HepG2 (cell line): ENCODE results near the gene RPS10. TPM values are rescaled to one million over a fixed set of nuclear protein-coding genes. Genes with fewer than 3 reads are reported as not detected.

ENCODE experiments used
- ATAC-seq: fragments of 200-7000 bp; cut with Tn5 transposase; 3 replicates; pipeline ENCODE4 v1.9.1; 2020; ENCODE audit warnings: mild to moderate bottlenecking, moderate library complexity
- Bru-seq: library from RNA; stranded (reverse); fragments of 400-500 nt; gene quantifications from one replicate; lab custom pipeline; 2021; lab: Mats Ljungman, UMichigan
- BruChase-seq, 2 experiments: library from RNA; stranded (reverse); fragments of 400-500 nt; gene quantifications; one replicate each; lab custom pipeline; 2021; lab: Mats Ljungman, UMichigan
- BruUV-seq: library from RNA; stranded (reverse); fragments of 400-500 nt; replicated peaks from 2 replicates; lab custom pipeline; 2021; lab: Mats Ljungman, UMichigan
- CTCF ChIA-PET: fragments of 300-600 bp; formaldehyde crosslinking; extraction: SDS; loops from one replicate; lab custom pipeline; 2021; ENCODE audit warnings: low total read pairs, inconsistent platforms, low intra/inter-chr PET ratio; lab: Yijun Ruan, JAX
- POLR2A ChIA-PET: fragments of 350-600 bp; sonication (Branson Sonifier 250); formaldehyde crosslinking; loops from one replicate; lab custom pipeline; 2020; ENCODE audit warnings: antibody characterized with exemption, inconsistent platforms; lab: Yijun Ruan, JAX
- DNase-seq: peaks from one replicate; pipeline ENCODE4 v3.0.0-alpha.2; 2015; ENCODE audit warnings: low spot score
- FAIRE-seq: peaks from 3 replicates; lab custom pipeline; 2011; peaks lifted over from hg19 to GRCh38; lab: Jason Lieb, UNC
- H2AFZ ChIP-seq: one replicate; pipeline ENCODE4 v1.6.1; 2011; ENCODE audit warnings: low read length, inconsistent platforms
- H3K27ac ChIP-seq: fragments of 300-600 bp; 3 replicates; pipeline ENCODE4 v1.8.0; 2011; ENCODE audit warnings: mixed run types, mild to moderate bottlenecking, mixed read lengths, low read length, inconsistent platforms; ENCODE audit not compliant: insufficient read depth; ENCODE audit errors: extremely low read length
- H3K27me3 ChIP-seq, 2 experiments: fragments of 200-600 bp in 1 of 2; 2 replicates in 1 of 2; 3 replicates in 1 of 2; pipeline versions ENCODE4 v1.6.0 to v1.8.0; 2011; ENCODE audit warnings: low read length in 2 of 2, mild to moderate bottlenecking in 2 of 2, moderate library complexity in 2 of 2, inconsistent platforms in 1 of 2; ENCODE audit not compliant: insufficient read depth in 2 of 2, control insufficient read depth in 1 of 2
- H3K36me3 ChIP-seq, 2 experiments: fragments of 200-600 bp in 1 of 2; replicated peaks in 1 of 2; 2 replicates in 1 of 2; 3 replicates in 1 of 2; pipeline versions ENCODE4 v1.5.1 to v1.8.0; 2011; ENCODE audit warnings: low read length in 2 of 2, inconsistent platforms in 1 of 2; ENCODE audit not compliant: insufficient read depth in 2 of 2, control insufficient read depth in 1 of 2
- H3K4me1 ChIP-seq: 2 replicates; pipeline ENCODE4 v1.5.1; 2012; ENCODE audit warnings: low read length, inconsistent platforms; ENCODE audit not compliant: insufficient read depth
- H3K4me2 ChIP-seq: 2 replicates; pipeline ENCODE4 v1.6.0; 2011; ENCODE audit warnings: low read depth, low read length, inconsistent platforms
- H3K4me3 ChIP-seq, 3 experiments: fragments of 200-600 bp in 1 of 3; sonication (generic), shearing (Covaris generic) in 1 of 3; replicated peaks in 1 of 3; 2 replicates each; pipeline ENCODE4 v1.5.1; 2011 to 2016; ENCODE audit warnings: low read length in 3 of 3, inconsistent platforms in 2 of 3, low read depth in 2 of 3, mild to moderate bottlenecking in 2 of 3, control low read depth in 1 of 3, mixed read lengths in 1 of 3; ENCODE audit not compliant: insufficient read depth in 1 of 3
- H3K79me2 ChIP-seq: one replicate; pipeline ENCODE4 v1.6.1; 2011; ENCODE audit warnings: low read length, inconsistent platforms; ENCODE audit not compliant: insufficient read depth
- H3K9ac ChIP-seq: 2 replicates; pipeline ENCODE4 v1.6.0; 2011; ENCODE audit warnings: mild to moderate bottlenecking, low read depth, low read length, inconsistent platforms; ENCODE audit not compliant: insufficient read depth
- H3K9me3 ChIP-seq: 2 replicates; pipeline ENCODE4 v1.5.1; 2012; ENCODE audit warnings: mild to moderate bottlenecking, low read length
- H4K20me1 ChIP-seq: 2 replicates; pipeline ENCODE4 v1.6.0; 2011; ENCODE audit warnings: inconsistent platforms, mild to moderate bottlenecking, low read length, moderate library complexity; ENCODE audit not compliant: insufficient read depth
- BRD4 ChIP-seq: sonication (generic); formaldehyde crosslinking; IDR thresholded peaks from 2 replicates; pipeline ENCODE4 v1.4.0; 2020; ENCODE audit warnings: missing genetic modification reagents
- CREM ChIP-seq, 2 experiments: sonication (generic) in 1 of 2; formaldehyde crosslinking in 1 of 2; IDR thresholded peaks; 2 replicates each; pipeline versions ENCODE4 v1.4.0 to v1.6.1; 2016 to 2020; ENCODE audit warnings: antibody characterized with exemption in 1 of 2, mild to moderate bottlenecking in 1 of 2, missing genetic modification reagents in 1 of 2
- EZH2 ChIP-seq: conservative IDR thresholded peaks from 2 replicates; pipeline ENCODE4 v1.6.1; 2012; ENCODE audit warnings: mild to moderate bottlenecking, low read depth, low read length, moderate library complexity
- HNF4G ChIP-seq, 2 experiments: sonication (generic) in 1 of 2; formaldehyde crosslinking in 1 of 2; IDR thresholded peaks; 2 replicates each; pipeline versions ENCODE4 v1.4.0 to v1.6.1; 2011 to 2020; ENCODE audit warnings: borderline replicate concordance in 2 of 2, low read depth in 2 of 2, mild to moderate bottlenecking in 2 of 2, low read length in 1 of 2, missing genetic modification reagents in 1 of 2, moderate library complexity in 1 of 2
- MYC ChIP-seq: sonication (generic); formaldehyde crosslinking; IDR thresholded peaks from 2 replicates; pipeline ENCODE4 v1.9.0; 2021; ENCODE audit warnings: missing genetic modification reagents, borderline replicate concordance
- MYPOP ChIP-seq: sonication (generic); formaldehyde crosslinking; IDR thresholded peaks from 2 replicates; pipeline ENCODE4 v1.8.1; 2023; ENCODE audit warnings: mild to moderate bottlenecking, moderate library complexity, missing genetic modification reagents
- NFATC3 ChIP-seq: sonication (generic); formaldehyde crosslinking; IDR thresholded peaks from 2 replicates; pipeline ENCODE4 v1.5.1; 2020; ENCODE audit warnings: mild to moderate bottlenecking, missing genetic modification reagents
- SRSF9 ChIP-seq: fragments of 200-400 bp; formaldehyde crosslinking; IDR thresholded peaks from 2 replicates; pipeline ENCODE4 v1.6.1; 2018; ENCODE audit warnings: borderline replicate concordance, mild to moderate bottlenecking, low read depth, low read length; ENCODE audit not compliant: insufficient read depth, poor library complexity, severe bottlenecking
- TFDP1 ChIP-seq: IDR thresholded peaks from 2 replicates; pipeline ENCODE4 v1.6.1; 2016; ENCODE audit warnings: missing compliant biosample characterization, missing genetic modification reagents, borderline replicate concordance
- ZNF44 ChIP-seq: sonication (generic); formaldehyde crosslinking; IDR thresholded peaks from 2 replicates; pipeline ENCODE4 v1.5.1; 2020; ENCODE audit warnings: mild to moderate bottlenecking, missing genetic modification reagents
- ZNF558 ChIP-seq: sonication (generic); formaldehyde crosslinking; IDR thresholded peaks from 2 replicates; pipeline ENCODE4 v1.9.0; 2022; ENCODE audit warnings: mild to moderate bottlenecking, missing genetic modification reagents, borderline replicate concordance
- WGBS: methylation state at CpG from one replicate; pipeline ENCODE4 v1.1.6; 2017; ENCODE audit warnings: low lambda C conversion rate; 5-methylcytosine and 5-hydroxymethylcytosine counted together
- in situ Hi-C: cut with HindIII; loops from 2 replicates; pipeline ENCODE4 v1.10.0; 2017; ENCODE audit warnings: low pct_unique_long_range_greater_than_20kb; ENCODE audit not compliant: extremely low pct_ligation_motif_present
- intact Hi-C: fragments of 100-400 bp; cut with micrococcal nuclease; formaldehyde crosslinking; loops from one replicate; pipeline ENCODE4 v1.10.0; 2022; ENCODE audit not compliant: unreplicated experiment
- long read RNA-seq, 2 experiments: library from RNA in 1 of 2; library from polyadenylated mRNA in 1 of 2; stranded (forward) in 1 of 2; unstranded in 1 of 2; transcript quantifications; one replicate each; pipeline ENCODE4 v2.0.0, GENCODE V29; 2019 to 2022
- polyA minus RNA-seq, 3 experiments: library from RNA; depleted of rRNA, polyadenylated mRNA; stranded (reverse); fragments of >200 nt; gene quantifications; 2 replicates each; pipeline ENCODE4 v1.2.3, GENCODE V29; 2011; ENCODE audit warnings: low replicate concordance in 1 of 3
- polyA plus RNA-seq, 8 experiments: library from polyadenylated mRNA; depleted of rRNA in 3 of 8; stranded (reverse) in 7 of 8; unstranded in 1 of 8; fragments of >200 nt; fragmentation: Illumina TruSeq in 4 of 8; extraction: Trizol in 4 of 8; gene quantifications; 2 replicates each; pipeline versions ENCODE4 v1.2.1 to v1.2.3, GENCODE V29; 2011 to 2016; ENCODE audit warnings: low read depth in 4 of 8, missing spikeins in 1 of 8, mixed read lengths in 1 of 8; ENCODE audit not compliant: insufficient read depth in 1 of 8
- total RNA-seq, 5 experiments: library from RNA; depleted of rRNA; stranded (reverse); fragments of >200 nt; fragmentation: Illumina TruSeq; extraction: Trizol; gene quantifications; 2 replicates each; pipeline ENCODE4 v1.2.3, GENCODE V29; 2016; ENCODE audit warnings: low read depth in 1 of 5

RPS10 gene
- total RNA-seq (2016; rRNA removed; fragmentation: Illumina TruSeq; extraction: Trizol) (2,909 and 3,503 TPM in 2 replicates), polyA plus RNA-seq (2011; rRNA removed) (4,295 and 4,648 TPM in 2 replicates), polyA minus RNA-seq (2011; rRNA and poly(A)+ RNA removed; ENCODE audit: low replicate concordance) (2,566 and 3,572 TPM in 2 replicates), Bru-seq, nascent RNA (percentile 98 among the genes with signal in this experiment), BruChase-seq, experiment 1, labeled RNA remaining after a 6-hour chase (percentile 97 among the genes with signal in this experiment), BruChase-seq, experiment 2, labeled RNA remaining after a 2-hour chase (percentile 97 among the genes with signal in this experiment)
- 5,102 and 5,632 TPM in 2 replicates for total RNA-seq (2016; cell fraction: cytosol; rRNA removed; fragmentation: Illumina TruSeq; extraction: Trizol; ENCODE audit: low read depth)
- total RNA-seq (2016; cell fraction: insoluble cytoplasmic fraction; rRNA removed; fragmentation: Illumina TruSeq; extraction: Trizol) = 3,081 and 3,638 TPM in 2 replicates
- total RNA-seq (2016; cell fraction: membrane; rRNA removed; fragmentation: Illumina TruSeq; extraction: Trizol) = 7,429 and 7,480 TPM in 2 replicates
- total RNA-seq (2016; cell fraction: nucleus; rRNA removed; fragmentation: Illumina TruSeq; extraction: Trizol) = 967 and 1,028 TPM in 2 replicates
- 9,439 and 9,926 TPM in 2 replicates for polyA plus RNA-seq (2011; cell fraction: cytosol; rRNA removed)
- 1,658 and 1,840 TPM in 2 replicates for polyA plus RNA-seq (2011; cell fraction: nucleus; rRNA removed)
- 3,418 and 4,251 TPM in 2 replicates for polyA plus RNA-seq (2012)
- 5,367 and 5,814 TPM in 2 replicates for polyA plus RNA-seq (2016; cell fraction: cytosol; fragmentation: Illumina TruSeq; extraction: Trizol; ENCODE audit: low read depth)
- polyA plus RNA-seq (2016; cell fraction: insoluble cytoplasmic fraction; fragmentation: Illumina TruSeq; extraction: Trizol; ENCODE audit: low read depth) = 2,908 and 3,264 TPM in 2 replicates
- 6,085 and 6,204 TPM in 2 replicates for polyA plus RNA-seq (2016; cell fraction: membrane; fragmentation: Illumina TruSeq; extraction: Trizol; ENCODE audit: low read depth)
- polyA plus RNA-seq (2016; cell fraction: nucleus; fragmentation: Illumina TruSeq; extraction: Trizol; ENCODE audit: insufficient read depth, low read depth) = 1,494 and 1,555 TPM in 2 replicates
- polyA minus RNA-seq (2011; cell fraction: cytosol; rRNA and poly(A)+ RNA removed) = 602 and 661 TPM in 2 replicates
- polyA minus RNA-seq (2011; cell fraction: nucleus; rRNA and poly(A)+ RNA removed) = 173 and 248 TPM in 2 replicates
- long read RNA-seq, experiment 1, transcript RPS10-209 (6 exons, 588 nt) = major isoform, 1,169 of 1,488 reads
- long read RNA-seq, experiment 1, transcript RPS10-206 (6 exons, 781 nt) = minor isoform, 89 of 1,488 reads
- long read RNA-seq, experiment 1, partial matches to known transcripts = 222 of 1,488 reads
- long read RNA-seq, experiment 1, other reads (novel, unspliced or antisense) = 7 of 1,488 reads
- long read RNA-seq, experiment 2, transcript RPS10-206 (6 exons, 781 nt) = minor isoform, 110 of 3,856 reads
- long read RNA-seq, experiment 2, transcript RPS10-205 (3 exons, 734 nt) = minor isoform, 5 of 3,856 reads
- long read RNA-seq, experiment 2, transcript RPS10-209 (6 exons, 588 nt) = major isoform, 2,454 of 3,856 reads
- long read RNA-seq, experiment 2, partial matches to known transcripts = 1,237 of 3,856 reads
- long read RNA-seq, experiment 2, other reads (novel, unspliced or antisense) = 48 of 3,856 reads

GRCh38 chr6:34425498-34426410, at the start of gene RPS10:
Gene RPS10 (minus strand): TSS chr6:34426069. CDS start chr6:34425221, 848 bp downstream.
- 1% methylated on average over 47 of the region's 58 CpGs for WGBS
- Histone ChIP-seq H2AFZ (peak within 1 kb of the TSS; percentile 95), H3K79me2 (peaks cover 44% of the 10 kb centered on the region), H3K4me2 (peak within 1 kb of the TSS; percentile 97), H3K9ac (peak within 1 kb of the TSS; percentile 95), H3K36me3 (peaks cover 14 to 39% of the 10 kb centered on the region in 2 experiments), H4K20me1 (peaks cover 27% of the 10 kb centered on the region), H3K4me3 (peak within 1 kb of the TSS; percentile 74 to 98 (median 89)), H3K27ac (peak within 1 kb of the TSS; percentile 73), H3K9me3 (peaks cover 4% of the 10 kb centered on the region; the same call in 1 of the 2 replicates), H3K4me1 (peaks cover 58% of the 10 kb centered on the region), H3K27me3 (peaks cover 0 to 2% of the 10 kb centered on the region in 2 experiments; a peak in 1 of 5 replicates)
- ChIA-PET CTCF (no interaction called here), POLR2A (interaction anchor here (0.6 to 4.2 kb wide), 17 partner anchors 9 to 736 kb away, joined by 3 to 71 read pairs (median 7); partner anchors contain the start of genes HMGA1 and SMIM29)
- DNase-seq (peak; percentile 90), ATAC-seq (peak; percentile 93), FAIRE-seq (peak; percentile 75)
- intact Hi-C loops (loop anchor here (2.0 kb wide), 1 partner anchor 183 kb away; no protein-coding TSS in a partner anchor), in situ Hi-C loops (no loop called here)
- TSS peak; percentile 79 for BruUV-seq
- TF ChIP-seq NFATC3 (CRISPR knock-in tag) (0 out of 2 replicates have a peak, but pooled peaks have one; percentile 32), BRD4 (CRISPR knock-in tag) (peak; percentile 81; the same call in 1 of the 2 replicates), ZNF44 (peak; percentile 82; the same call in 1 of the 2 replicates), MYC (peak; percentile 96), HNF4G (IDR thresholded peaks at IDR 0.05; ENCODE audit: borderline replicate concordance, low read depth, low read length) (peak; percentile 7; the same call in 1 of the 2 replicates), HNF4G (CRISPR knock-in tag; IDR thresholded peaks at IDR 0.05; ENCODE audit: borderline replicate concordance, low read depth) (0 out of 2 replicates have a peak, but pooled peaks have one; percentile 13), MYPOP (CRISPR knock-in tag) (peak; percentile 53; the same call in 1 of the 2 replicates), SRSF9 (no peak), EZH2 (no peak), CREM (IDR thresholded peaks at IDR 0.05) (peak; percentile 34; the same call in 1 of the 2 replicates), CREM (CRISPR knock-in tag; IDR thresholded peaks at IDR 0.05) (no peak), TFDP1 (peak; percentile 42; the same call in 1 of the 2 replicates), ZNF558 (CRISPR knock-in tag) (0 out of 2 replicates have a peak, but pooled peaks have one; percentile 55)
